Measurements from ENCODE around the gene NHSL1. TPM values are rescaled to one million over a fixed set of nuclear protein-coding genes. Genes with fewer than 3 reads are reported as not detected.

The NHSL1 gene
- polyA plus RNA-seq, 4 donors, result 11.3 to 71.0 (median 23.8) TPM

GRCh38 chr6:138403801-138404665 is 95.3 kb downstream of the NHSL1 start, which contains the start of gene HEBP2:
Gene HEBP2 (plus strand): TSS chr6:138404223. CDS start chr6:138404496, 273 bp downstream.
- no peak for FAIRE-seq

DNA sequence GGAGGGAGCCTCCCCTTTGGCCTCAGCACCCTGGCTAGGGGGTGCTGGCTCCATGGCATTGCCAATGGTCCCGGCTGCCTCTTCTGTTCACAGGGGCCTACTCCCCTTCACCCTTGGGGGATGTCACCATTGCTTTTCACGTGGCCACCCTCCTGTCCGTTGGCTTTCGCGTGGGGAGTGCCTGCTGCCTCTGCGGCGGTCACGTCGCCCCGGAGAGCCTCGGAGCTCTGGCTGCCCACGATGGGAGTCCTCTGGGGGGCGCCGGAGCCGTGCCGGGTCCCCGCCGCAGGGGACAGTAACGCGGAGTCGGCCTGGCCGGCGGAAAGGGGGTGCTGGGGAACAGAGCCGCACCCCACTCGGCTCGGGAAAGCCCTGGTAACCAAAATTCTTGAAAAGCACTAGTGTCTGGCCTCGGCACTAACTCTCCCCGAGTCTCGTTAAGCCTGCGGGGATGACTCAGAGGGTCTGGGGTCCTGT is 95.9 kb downstream of the NHSL1 start:
- no peak for FAIRE-seq
- 0 to 2% (median 0%) methylated on average over 28 to 30 of the region's 30 CpGs for WGBS, 3 donors

More at GRCh38 chr6:138403801-138404665, 95.3 kb downstream of the NHSL1 start, which contains the start of gene HEBP2:
- DNase-seq, result peak; percentile 96
- Histone ChIP-seq H3K9me3 (ENCODE audit: control insufficient read depth in 2 of 2, insufficient read depth in 1 of 2, low read depth in 1 of 2, low read length in 1 of 2) (no peaks in the 10 kb centered on the region), H3K4me3 (ENCODE audit: low read depth in 1 of 3, low read length in 3 of 3) (peak within 1 kb of the TSS; percentile 85 to 92 (median 90)), H3K27me3 (ENCODE audit: control insufficient read depth in 3 of 3, insufficient read depth in 3 of 3, low read length in 3 of 3) (no peaks in the 10 kb centered on the region), H3K4me1 (ENCODE audit: control insufficient read depth in 3 of 3, insufficient read depth in 2 of 3, low read depth in 1 of 3, low read length in 2 of 3) (peaks cover 0 to 15% (median 2%) of the 10 kb centered on the region in 3 donors), H3K36me3 (ENCODE audit: control insufficient read depth in 3 of 3, insufficient read depth in 2 of 3, low read depth in 1 of 3, low read length in 3 of 3) (peaks cover 4 to 21% (median 12%) of the 10 kb centered on the region in 3 donors), H3K27ac (ENCODE audit: low read depth in 1 of 3, low read length in 2 of 3) (peak within 1 kb of the TSS; percentile 73 to 98 (median 91))
- WGBS, 3 donors, result 0 to 1% (median 1%) methylated on average over 66 to 92 of the region's 92 CpGs

GRCh38 chr6:138402838-138403187 is 96.5 kb downstream of the NHSL1 start:
- no peak for DNase-seq
- no peak for FAIRE-seq
- Histone ChIP-seq H3K4me3 (ENCODE audit: low read depth in 1 of 3, low read length in 3 of 3) (peak overlapping the region in 1 of 3 donors; percentile 92), H3K9me3 (ENCODE audit: control insufficient read depth in 2 of 2, insufficient read depth in 1 of 2, low read depth in 1 of 2, low read length in 1 of 2) (no peaks in the 10 kb centered on the region), H3K4me1 (ENCODE audit: control insufficient read depth in 3 of 3, insufficient read depth in 2 of 3, low read depth in 1 of 3, low read length in 2 of 3) (peaks cover 0 to 15% (median 2%) of the 10 kb centered on the region in 3 donors), H3K36me3 (ENCODE audit: control insufficient read depth in 3 of 3, insufficient read depth in 2 of 3, low read depth in 1 of 3, low read length in 3 of 3) (peaks cover 2 to 12% (median 7%) of the 10 kb centered on the region in 3 donors), H3K27ac (ENCODE audit: low read depth in 1 of 3, low read length in 2 of 3) (peak overlapping the region in 1 of 3 donors; percentile 98), H3K27me3 (ENCODE audit: control insufficient read depth in 3 of 3, insufficient read depth in 3 of 3, low read length in 3 of 3) (no peaks in the 10 kb centered on the region)
- 85 to 92% (median 85%) methylated on average over 8 of the region's 8 CpGs for WGBS, 3 donors

More for the DNA sequence above, 95.9 kb downstream of the NHSL1 start:
- Histone ChIP-seq H3K4me1 (ENCODE audit: control insufficient read depth in 3 of 3, insufficient read depth in 2 of 3, low read depth in 1 of 3, low read length in 2 of 3) (peaks cover 0 to 15% (median 2%) of the 10 kb centered on the region in 3 donors), H3K27me3 (ENCODE audit: control insufficient read depth in 3 of 3, insufficient read depth in 3 of 3, low read length in 3 of 3) (no peaks in the 10 kb centered on the region), H3K9me3 (ENCODE audit: control insufficient read depth in 2 of 2, insufficient read depth in 1 of 2, low read depth in 1 of 2, low read length in 1 of 2) (no peaks in the 10 kb centered on the region), H3K36me3 (ENCODE audit: control insufficient read depth in 3 of 3, insufficient read depth in 2 of 3, low read depth in 1 of 3, low read length in 3 of 3) (peaks cover 4 to 14% (median 9%) of the 10 kb centered on the region in 3 donors), H3K27ac (ENCODE audit: low read depth in 1 of 3, low read length in 2 of 3) (peak overlapping the region; percentile 73 to 98 (median 91)), H3K4me3 (ENCODE audit: low read depth in 1 of 3, low read length in 3 of 3) (peak overlapping the region; percentile 85 to 92 (median 90))
- DNase-seq, result peak in 1 of 2 donors; percentile 13

DNA sequence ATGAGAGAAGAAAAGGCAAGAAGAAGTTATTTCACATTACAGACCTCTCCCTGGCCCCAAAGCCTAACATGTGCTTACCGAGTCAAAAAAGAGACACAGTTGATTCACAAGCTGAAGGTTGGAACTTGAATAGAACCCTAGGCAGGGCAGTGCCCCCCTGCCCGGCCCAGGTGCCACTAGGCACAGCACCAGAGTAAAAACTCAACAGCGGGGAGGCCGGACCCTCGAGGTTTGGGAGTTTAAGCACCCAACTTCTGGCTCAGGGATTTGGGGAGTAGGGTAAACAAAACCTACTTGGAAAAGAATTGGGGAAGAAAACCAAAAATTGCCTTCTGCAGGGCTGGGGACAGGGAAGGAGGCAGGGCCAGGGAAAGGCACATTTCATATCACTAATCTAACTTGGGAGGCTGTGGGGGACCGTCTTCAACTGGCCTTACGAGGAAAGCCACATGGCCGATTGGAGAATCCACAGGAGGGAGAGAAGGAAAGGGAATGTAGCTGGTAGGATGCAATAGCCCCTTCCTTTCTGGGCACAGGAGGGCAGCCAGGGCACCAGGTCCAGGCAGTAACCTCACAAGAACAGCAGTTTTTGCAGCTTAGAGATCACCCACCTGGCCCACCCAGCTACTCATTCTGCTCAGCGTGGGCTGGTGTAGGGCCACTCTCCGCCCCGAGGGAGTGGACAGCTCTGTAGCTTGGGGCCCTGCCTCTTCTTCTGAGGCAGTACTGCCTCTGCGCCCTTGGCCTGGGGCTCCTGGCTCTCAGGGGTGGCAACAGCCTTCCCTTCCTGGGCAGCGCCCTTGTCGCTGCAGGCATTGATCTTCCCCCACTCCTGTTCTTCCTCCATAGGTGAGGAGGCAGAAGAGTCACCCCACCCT is 97.1 kb downstream of the NHSL1 start:
- DNase-seq, result no peak
- 92 to 97% (median 95%) methylated on average over 14 of the region's 14 CpGs for WGBS, 3 donors
- H3K27me3 ChIP-seq (ENCODE audit: control insufficient read depth in 3 of 3, insufficient read depth in 3 of 3, low read length in 3 of 3), result no peaks in the 10 kb centered on the region
- H3K36me3 ChIP-seq (ENCODE audit: control insufficient read depth in 3 of 3, insufficient read depth in 2 of 3, low read depth in 1 of 3, low read length in 3 of 3), result peaks cover 0 to 6% (median 5%) of the 10 kb centered on the region in 3 donors
- no peak overlapping the region for H3K4me3 ChIP-seq (ENCODE audit: low read depth in 1 of 3, low read length in 3 of 3)
- H3K4me1 ChIP-seq (ENCODE audit: control insufficient read depth in 3 of 3, insufficient read depth in 2 of 3, low read depth in 1 of 3, low read length in 2 of 3), result peaks cover 0 to 15% (median 2%) of the 10 kb centered on the region in 3 donors
- no peak for FAIRE-seq
- no peaks in the 10 kb centered on the region for H3K9me3 ChIP-seq (ENCODE audit: control insufficient read depth in 2 of 2, insufficient read depth in 1 of 2, low read depth in 1 of 2, low read length in 1 of 2)
- H3K27ac ChIP-seq (ENCODE audit: low read depth in 1 of 3, low read length in 2 of 3), result no peak overlapping the region

- Histone ChIP-seq H3K27ac (ENCODE audit: low read depth in 1 of 3, low read length in 2 of 3) (no peak overlapping the region), H3K4me3 (ENCODE audit: low read depth in 1 of 3, low read length in 3 of 3) (no peak overlapping the region), H3K27me3 (ENCODE audit: control insufficient read depth in 3 of 3, insufficient read depth in 3 of 3, low read length in 3 of 3) (no peaks in the 10 kb centered on the region), H3K9me3 (ENCODE audit: control insufficient read depth in 2 of 2, insufficient read depth in 1 of 2, low read depth in 1 of 2, low read length in 1 of 2) (no peaks in the 10 kb centered on the region), H3K4me1 (ENCODE audit: control insufficient read depth in 3 of 3, insufficient read depth in 2 of 3, low read depth in 1 of 3, low read length in 2 of 3) (peaks cover 0 to 5% (median under 1%) of the 10 kb centered on the region in 3 donors), H3K36me3 (ENCODE audit: control insufficient read depth in 3 of 3, insufficient read depth in 2 of 3, low read depth in 1 of 3, low read length in 3 of 3) (no peaks in the 10 kb centered on the region)
- WGBS, 3 donors, result 88 to 90% (median 88%) methylated on average over 3 of the region's 3 CpGs
- no peak for FAIRE-seq
- no peak for DNase-seq
Measured at GRCh38 chr6:138400326-138400725, 99.0 kb downstream of the NHSL1 start.

DNA sequence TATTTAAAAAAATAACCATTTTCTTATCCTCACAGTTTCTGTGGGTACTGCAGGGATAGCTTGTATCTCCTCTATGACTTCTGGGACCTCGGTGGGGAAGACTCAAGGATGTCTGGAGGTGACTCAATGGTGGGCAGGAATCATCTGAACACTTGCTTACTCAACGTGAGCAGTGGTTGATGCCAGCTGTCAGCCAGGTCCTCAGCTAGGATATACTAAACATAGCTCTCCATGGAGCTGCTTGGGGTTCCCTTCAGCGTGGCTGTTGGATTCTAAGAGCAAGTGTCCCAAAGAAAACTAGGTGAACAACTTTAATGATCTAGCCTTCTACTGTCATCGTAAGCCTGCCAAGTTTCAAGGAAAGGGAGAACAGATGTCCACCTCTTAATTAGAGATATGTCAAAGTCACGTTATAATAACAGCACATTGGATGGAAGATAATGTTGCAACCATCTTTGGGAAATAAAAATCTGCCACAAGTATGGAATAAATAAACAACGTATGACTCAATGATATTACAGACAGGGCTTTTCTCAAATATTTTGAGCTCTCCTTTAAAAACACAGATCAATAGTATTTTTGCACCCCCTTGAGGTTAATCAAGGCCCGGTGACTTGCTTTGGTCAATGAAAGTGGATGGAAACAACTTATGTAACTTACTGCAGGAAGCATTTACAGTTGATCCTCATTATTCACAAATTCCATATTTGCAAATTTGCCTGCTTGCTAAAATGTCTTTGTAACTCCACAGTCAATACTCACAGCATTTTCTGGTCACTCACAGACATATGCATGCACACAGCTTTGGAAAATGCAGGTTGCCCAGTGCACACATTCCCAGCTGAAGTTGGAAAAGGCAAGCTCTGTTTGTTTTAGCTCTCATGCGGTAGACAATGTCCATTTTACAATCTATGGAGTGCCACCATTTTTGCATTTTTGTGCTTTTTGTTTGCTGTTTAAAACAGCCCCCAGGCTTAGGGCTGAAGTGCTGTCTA is 101.9 kb downstream of the NHSL1 start:
- Histone ChIP-seq H3K9me3 (ENCODE audit: control insufficient read depth in 2 of 2, insufficient read depth in 1 of 2, low read depth in 1 of 2, low read length in 1 of 2) (no peaks in the 10 kb centered on the region), H3K27ac (ENCODE audit: low read depth in 1 of 3, low read length in 2 of 3) (no peak overlapping the region), H3K4me1 (ENCODE audit: control insufficient read depth in 3 of 3, insufficient read depth in 2 of 3, low read depth in 1 of 3, low read length in 2 of 3) (no peaks in the 10 kb centered on the region), H3K4me3 (ENCODE audit: low read depth in 1 of 3, low read length in 3 of 3) (no peak overlapping the region), H3K27me3 (ENCODE audit: control insufficient read depth in 3 of 3, insufficient read depth in 3 of 3, low read length in 3 of 3) (no peaks in the 10 kb centered on the region), H3K36me3 (ENCODE audit: control insufficient read depth in 3 of 3, insufficient read depth in 2 of 3, low read depth in 1 of 3, low read length in 3 of 3) (no peaks in the 10 kb centered on the region)
- FAIRE-seq (no peak), DNase-seq (no peak)
- WGBS, 3 donors, result 83 to 85% (median 83%) methylated on average over 8 of the region's 8 CpGs

- 90 to 99% (median 93%) methylated on average over 5 of the region's 5 CpGs for WGBS, 3 donors
- no peaks in the 10 kb centered on the region for H3K9me3 ChIP-seq (ENCODE audit: control insufficient read depth in 2 of 2, insufficient read depth in 1 of 2, low read depth in 1 of 2, low read length in 1 of 2)
- no peaks in the 10 kb centered on the region for H3K4me1 ChIP-seq (ENCODE audit: control insufficient read depth in 3 of 3, insufficient read depth in 2 of 3, low read depth in 1 of 3, low read length in 2 of 3)
- no peak overlapping the region for H3K27ac ChIP-seq (ENCODE audit: low read depth in 1 of 3, low read length in 2 of 3)
- H3K4me3 ChIP-seq (ENCODE audit: low read depth in 1 of 3, low read length in 3 of 3), result no peak overlapping the region
- DNase-seq (no peak), FAIRE-seq (no peak)
- no peaks in the 10 kb centered on the region for H3K27me3 ChIP-seq (ENCODE audit: control insufficient read depth in 3 of 3, insufficient read depth in 3 of 3, low read length in 3 of 3)
- H3K36me3 ChIP-seq (ENCODE audit: control insufficient read depth in 3 of 3, insufficient read depth in 2 of 3, low read depth in 1 of 3, low read length in 3 of 3), result no peaks in the 10 kb centered on the region
Measured at GRCh38 chr6:138396709-138397108, 102.6 kb downstream of the NHSL1 start.

Data from small intestine (tissue), 7 donors.